ENCODE data around the gene IARS2. TPM values are rescaled to one million over a fixed set of nuclear protein-coding genes. Genes with fewer than 3 reads are reported as not detected.

IARS2 gene
- 65.6 and 67.0 TPM in 2 replicates for total RNA-seq
- long read RNA-seq, transcript IARS2-201 (23 exons, 3,560 nt), result major isoform, 359 of 412 reads
- long read RNA-seq, partial matches to known transcripts, result 40 of 412 reads
- long read RNA-seq, other reads (novel, unspliced or antisense), result 13 of 412 reads

DNA sequence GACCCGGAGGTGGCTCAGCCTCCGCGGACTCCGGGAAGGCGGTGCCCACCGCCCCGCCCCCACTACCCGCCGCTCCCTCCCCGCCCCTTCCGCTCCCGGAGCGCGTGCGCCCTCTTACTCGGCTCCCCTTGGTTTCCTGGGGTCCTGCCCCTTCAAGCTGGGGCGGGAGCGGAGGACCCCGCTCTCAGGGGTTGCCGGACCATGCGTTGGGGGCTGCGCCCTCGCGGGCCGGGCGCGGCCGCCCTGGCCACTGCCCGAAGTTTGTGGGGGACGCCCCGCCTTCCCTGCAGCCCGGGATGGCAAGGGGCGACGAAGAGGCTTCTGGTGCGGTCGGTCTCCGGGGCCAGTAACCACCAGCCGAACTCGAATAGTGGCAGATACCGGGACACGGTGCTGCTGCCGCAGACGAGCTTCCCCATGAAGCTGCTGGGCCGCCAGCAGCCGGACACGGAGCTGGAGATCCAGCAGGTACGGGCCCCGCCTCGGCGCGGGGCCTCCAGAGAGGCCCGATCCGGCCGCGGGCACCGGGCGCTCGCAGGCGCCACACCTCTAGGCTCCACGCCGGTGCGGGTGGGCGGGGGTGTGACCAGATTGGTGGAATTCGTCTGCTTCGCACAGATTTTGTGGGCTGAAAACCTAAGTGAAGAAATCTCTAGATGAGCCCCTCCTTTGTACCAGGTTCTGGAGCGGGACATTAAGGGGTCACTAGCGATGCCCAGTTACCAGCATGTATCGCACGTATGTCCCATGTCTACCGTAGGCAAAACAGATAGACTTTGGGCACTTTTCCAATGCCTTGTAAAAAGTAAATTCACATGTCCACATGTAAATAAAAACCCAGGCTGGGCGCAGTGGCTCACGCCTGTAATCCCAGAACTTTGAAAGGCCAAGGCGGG, at the start of gene IARS2:
Gene IARS2 (plus strand): TSS at position 117 of the 896 bp plus-strand sequence. CDS start 85 bp downstream, at position 202.
- no peaks in the 10 kb centered on the region for H3K27me3 Mint-ChIP-seq (ENCODE audit: unreplicated experiment)
- peaks cover 14% of the 10 kb centered on the region for H3K36me3 Mint-ChIP-seq (ENCODE audit: unreplicated experiment)
- TF ChIP-seq, protein P1, sequence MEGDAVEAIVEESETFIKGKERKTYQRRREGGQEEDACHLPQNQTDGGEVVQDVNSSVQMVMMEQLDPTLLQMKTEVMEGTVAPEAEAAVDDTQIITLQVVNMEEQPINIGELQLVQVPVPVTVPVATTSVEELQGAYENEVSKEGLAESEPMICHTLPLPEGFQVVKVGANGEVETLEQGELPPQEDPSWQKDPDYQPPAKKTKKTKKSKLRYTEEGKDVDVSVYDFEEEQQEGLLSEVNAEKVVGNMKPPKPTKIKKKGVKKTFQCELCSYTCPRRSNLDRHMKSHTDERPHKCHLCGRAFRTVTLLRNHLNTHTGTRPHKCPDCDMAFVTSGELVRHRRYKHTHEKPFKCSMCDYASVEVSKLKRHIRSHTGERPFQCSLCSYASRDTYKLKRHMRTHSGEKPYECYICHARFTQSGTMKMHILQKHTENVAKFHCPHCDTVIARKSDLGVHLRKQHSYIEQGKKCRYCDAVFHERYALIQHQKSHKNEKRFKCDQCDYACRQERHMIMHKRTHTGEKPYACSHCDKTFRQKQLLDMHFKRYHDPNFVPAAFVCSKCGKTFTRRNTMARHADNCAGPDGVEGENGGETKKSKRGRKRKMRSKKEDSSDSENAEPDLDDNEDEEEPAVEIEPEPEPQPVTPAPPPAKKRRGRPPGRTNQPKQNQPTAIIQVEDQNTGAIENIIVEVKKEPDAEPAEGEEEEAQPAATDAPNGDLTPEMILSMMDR (IDR thresholded peaks at IDR 0.05), result no peak
- no peaks in the 10 kb centered on the region for H3K9me3 Mint-ChIP-seq (ENCODE audit: unreplicated experiment)
- H3K4me1 Mint-ChIP-seq (ENCODE audit: unreplicated experiment), result peaks cover 18% of the 10 kb centered on the region
- peak within 1 kb of the TSS; percentile 68 for H3K27ac Mint-ChIP-seq (ENCODE audit: unreplicated experiment)
- peak; percentile 95 for DNase-seq (ENCODE audit: extremely low spot score, unreplicated experiment)
- H3K4me3 Mint-ChIP-seq (ENCODE audit: unreplicated experiment), result peak within 1 kb of the TSS; percentile 77

DNA sequence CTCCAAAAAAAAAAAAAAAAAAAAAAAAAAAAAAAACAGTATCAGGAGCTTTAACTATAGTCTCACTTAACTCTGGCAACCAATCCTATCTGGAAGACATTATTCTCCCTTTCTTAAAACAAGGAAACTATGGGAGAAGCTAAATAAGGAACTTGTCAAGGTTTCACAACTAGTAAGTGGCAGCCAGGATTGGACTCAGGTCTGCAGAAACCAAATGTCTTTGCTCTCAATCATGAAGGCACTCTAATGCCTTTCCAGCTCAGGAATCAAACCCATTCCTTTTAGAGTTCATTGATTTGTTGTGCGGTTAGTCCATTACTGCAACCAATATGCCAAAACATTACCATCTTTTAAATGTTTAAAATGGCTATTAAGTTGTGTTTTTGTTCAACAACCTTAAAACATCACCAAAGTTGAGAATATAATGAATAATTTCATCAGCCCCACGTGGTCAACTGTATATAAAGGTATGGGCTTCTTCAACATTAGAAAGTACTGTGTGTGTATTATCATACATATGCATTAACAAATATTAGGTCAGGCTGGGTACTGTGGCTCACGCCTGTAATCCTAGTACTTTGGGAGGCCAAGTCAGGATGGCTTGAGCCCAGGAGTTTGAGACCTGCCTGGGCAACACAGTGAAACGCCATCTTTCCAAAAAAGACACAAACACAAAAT, 49.1 kb upstream of the IARS2 start:
- DNase-seq (ENCODE audit: extremely low spot score, unreplicated experiment), result no peak
- H3K4me3 Mint-ChIP-seq (ENCODE audit: unreplicated experiment), result peak overlapping the region; percentile 88

DNA sequence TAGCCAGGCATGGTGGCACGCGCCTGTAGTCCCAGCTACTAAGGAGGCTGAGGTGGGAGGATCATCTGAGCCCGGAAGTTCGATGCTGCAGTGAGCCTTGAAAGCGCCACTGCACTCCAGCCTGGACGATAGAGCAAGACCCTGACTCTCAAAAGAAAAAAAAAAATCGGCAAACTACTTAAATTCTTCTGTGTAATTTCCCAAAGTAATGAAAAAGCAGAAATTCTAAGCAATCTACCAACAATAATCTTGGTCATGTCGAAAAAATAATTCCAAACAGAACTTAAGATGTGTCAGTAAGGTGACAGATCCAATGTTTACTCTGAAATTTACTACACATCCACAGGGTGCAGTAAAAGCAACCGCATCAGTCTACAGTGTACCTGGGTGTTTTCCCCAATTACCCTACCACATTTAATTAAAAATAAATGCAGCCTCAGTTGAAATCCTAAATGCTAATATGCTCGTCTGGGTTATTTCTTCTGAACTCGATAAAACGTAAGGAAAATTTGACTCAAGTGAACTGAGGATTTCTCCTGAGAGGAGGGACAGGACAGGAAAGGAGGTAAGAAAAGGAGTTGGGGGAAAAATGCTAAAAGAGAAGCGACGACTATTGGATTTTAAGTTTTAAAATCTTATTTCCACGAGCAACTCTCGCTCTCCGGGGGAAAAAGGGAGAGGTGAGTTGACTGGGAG, 48.4 kb upstream of the IARS2 start:
- no peak for DNase-seq (ENCODE audit: extremely low spot score, unreplicated experiment)
- Mint-ChIP-seq H3K27ac (ENCODE audit: unreplicated experiment) (peak overlapping the region; percentile 93), H3K27me3 (ENCODE audit: unreplicated experiment) (no peaks in the 10 kb centered on the region), H3K36me3 (ENCODE audit: unreplicated experiment) (peaks cover 10% of the 10 kb centered on the region), H3K4me3 (ENCODE audit: unreplicated experiment) (peak overlapping the region; percentile 88), H3K4me1 (ENCODE audit: unreplicated experiment) (peaks cover 24% of the 10 kb centered on the region), H3K9me3 (ENCODE audit: unreplicated experiment) (no peaks in the 10 kb centered on the region)
- TF ChIP-seq, protein P1 (IDR thresholded peaks at IDR 0.05), result no peak

More for the DNA sequence above, 49.1 kb upstream of the IARS2 start:
- TF ChIP-seq, protein P1 (IDR thresholded peaks at IDR 0.05), result no peak
- Mint-ChIP-seq H3K9me3 (ENCODE audit: unreplicated experiment) (no peaks in the 10 kb centered on the region), H3K4me1 (ENCODE audit: unreplicated experiment) (peaks cover 24% of the 10 kb centered on the region), H3K27me3 (ENCODE audit: unreplicated experiment) (no peaks in the 10 kb centered on the region), H3K36me3 (ENCODE audit: unreplicated experiment) (peaks cover 13% of the 10 kb centered on the region), H3K27ac (ENCODE audit: unreplicated experiment) (peak overlapping the region; percentile 93)

DNA sequence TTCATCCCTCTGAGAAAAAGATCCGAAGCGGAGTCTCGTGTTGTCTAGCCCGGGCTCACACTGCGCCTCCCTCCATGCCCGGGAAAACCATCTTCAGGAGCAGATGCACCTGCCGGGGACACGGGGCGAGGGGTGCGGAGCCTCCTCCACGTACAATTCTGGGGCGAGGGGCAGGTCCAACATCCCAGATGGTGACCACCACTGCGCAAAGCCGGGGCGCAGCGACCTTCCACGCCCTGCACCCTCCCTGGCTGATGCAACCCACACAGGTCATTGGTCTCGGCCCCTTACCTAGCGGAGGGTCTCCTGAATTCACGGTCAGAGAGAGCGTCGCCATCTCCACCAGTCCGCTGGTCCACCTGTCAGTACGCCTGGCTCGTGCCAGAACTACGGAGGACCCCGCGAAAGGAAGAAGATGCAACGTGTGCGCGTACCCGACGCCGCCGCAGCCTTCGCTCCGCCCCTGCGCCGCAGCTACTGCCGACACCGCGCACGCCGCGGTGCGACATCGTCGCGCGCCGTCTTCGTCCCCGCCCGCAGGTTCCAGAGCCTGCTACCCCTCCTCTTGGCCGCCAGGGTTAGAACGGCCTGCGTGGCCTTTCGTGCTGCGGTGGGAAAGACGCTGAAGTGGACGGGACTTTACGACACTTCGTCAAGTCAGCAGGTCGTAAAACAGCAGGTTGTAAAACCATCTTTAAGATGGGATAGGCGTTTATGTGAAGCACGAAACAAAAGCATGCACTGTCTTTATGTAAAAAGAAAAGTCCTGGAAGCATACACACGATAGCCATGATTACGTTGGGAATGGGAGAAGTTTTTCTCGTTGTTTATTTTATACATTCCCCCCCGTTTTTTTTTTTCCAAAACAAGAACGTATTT, 47.6 kb upstream of the IARS2 start, which contains the start of gene EPRS1:
Gene EPRS1 (minus strand): TSS at position 454 of the 879 bp plus-strand sequence. CDS start 117 bp downstream, at position 337.
- TF ChIP-seq, protein P1 (IDR thresholded peaks at IDR 0.05), result peak; percentile 77
- peak; percentile 98 for DNase-seq (ENCODE audit: extremely low spot score, unreplicated experiment)
- Mint-ChIP-seq H3K27me3 (ENCODE audit: unreplicated experiment) (no peaks in the 10 kb centered on the region), H3K4me1 (ENCODE audit: unreplicated experiment) (peaks cover 24% of the 10 kb centered on the region), H3K4me3 (ENCODE audit: unreplicated experiment) (peak within 1 kb of the TSS; percentile 88), H3K27ac (ENCODE audit: unreplicated experiment) (peak within 1 kb of the TSS; percentile 93), H3K9me3 (ENCODE audit: unreplicated experiment) (no peaks in the 10 kb centered on the region), H3K36me3 (ENCODE audit: unreplicated experiment) (peaks cover 7% of the 10 kb centered on the region)
